GM12878 (cell line): Measurements from ENCODE around the gene BBS12. TPM values are rescaled to one million over a fixed set of nuclear protein-coding genes. Genes with fewer than 3 reads are reported as not detected.

ENCODE experiments used
- ATAC-seq: fragments of 200-7000 bp; cut with Tn5 transposase; 3 replicates; pipeline ENCODE4 v1.9.1; 2020; ENCODE audit warnings: mild to moderate bottlenecking, moderate library complexity
- BruUV-seq: library from RNA; stranded (reverse); fragments of 400-500 nt; replicated peaks from 2 replicates; lab custom pipeline; 2021; lab: Mats Ljungman, UMichigan
- CTCF ChIA-PET: fragments of 300-600 bp; sonication (Branson Sonifier 250); formaldehyde crosslinking; extraction: SDS; loops from one replicate; lab custom pipeline; 2021; ENCODE audit warnings: inconsistent platforms; lab: Yijun Ruan, JAX
- POLR2A ChIA-PET: fragments of 350-600 bp; formaldehyde crosslinking; extraction: SDS; loops from one replicate; lab custom pipeline; 2021; ENCODE audit warnings: inconsistent platforms; lab: Charles Lee
- RAD21 ChIA-PET: fragments of 300-600 bp; sonication (Branson Sonifier 250); formaldehyde crosslinking; loops from one replicate; lab custom pipeline; 2023; ENCODE audit warnings: antibody characterized with exemption; ENCODE audit not compliant: unreplicated experiment; lab: Charles Lee
- SMC1A ChIA-PET: fragments of 300-600 bp; sonication (Branson Sonifier 250); formaldehyde crosslinking; loops from one replicate; lab custom pipeline; 2023; ENCODE audit not compliant: unreplicated experiment, uncharacterized antibody; lab: Charles Lee
- DNase-seq: peaks from one replicate; pipeline ENCODE4 v3.0.0-alpha.2; 2011; ENCODE audit warnings: low read depth, low spot score
- FAIRE-seq: peaks from 3 replicates; lab custom pipeline; 2011; peaks lifted over from hg19 to GRCh38; lab: Jason Lieb, UNC
- H2AFZ ChIP-seq: 2 replicates; pipeline ENCODE4 v1.6.0; 2011; ENCODE audit warnings: low read depth, low read length, control low read depth; ENCODE audit not compliant: control insufficient read depth
- H3K27ac ChIP-seq: 2 replicates; pipeline ENCODE4 v1.5.1; 2011; ENCODE audit warnings: control low read depth; ENCODE audit not compliant: control insufficient read depth, insufficient read depth
- H3K27me3 ChIP-seq, 2 experiments: replicated peaks in 1 of 2; 2 replicates each; pipeline versions ENCODE4 v1.6.0 to v1.6.1; 2011; ENCODE audit warnings: low read length in 1 of 2; ENCODE audit not compliant: control insufficient read depth in 2 of 2, insufficient read depth in 2 of 2
- H3K36me3 ChIP-seq, 2 experiments: 2 replicates each; pipeline ENCODE4 v1.5.1; 2011; ENCODE audit warnings: low read length in 1 of 2; ENCODE audit not compliant: control insufficient read depth in 2 of 2, insufficient read depth in 2 of 2
- H3K4me1 ChIP-seq: 2 replicates; pipeline ENCODE4 v1.6.1; 2011; ENCODE audit warnings: mild to moderate bottlenecking, low read length, moderate library complexity, mixed read lengths; ENCODE audit not compliant: control insufficient read depth, insufficient read depth
- H3K4me2 ChIP-seq: 2 replicates; pipeline ENCODE4 v1.6.0; 2011; ENCODE audit warnings: control low read depth; ENCODE audit not compliant: control insufficient read depth, insufficient read depth
- H3K4me3 ChIP-seq: fragments of 200-600 bp; sonication (generic); 2 replicates; pipeline ENCODE4 v1.5.1; 2016
- H3K79me2 ChIP-seq: 2 replicates; pipeline ENCODE4 v1.6.0; 2011; ENCODE audit warnings: low read length; ENCODE audit not compliant: control insufficient read depth, insufficient read depth
- H3K9ac ChIP-seq: 2 replicates; pipeline ENCODE4 v1.8.0; 2011; ENCODE audit warnings: low read length, control low read depth, mixed read lengths; ENCODE audit not compliant: control insufficient read depth, insufficient read depth
- H3K9me3 ChIP-seq: replicated peaks from 3 replicates; pipeline ENCODE4 v1.5.1; 2011; ENCODE audit warnings: mild to moderate bottlenecking, low read length; ENCODE audit not compliant: control insufficient read depth, insufficient read depth
- H4K20me1 ChIP-seq: 2 replicates; pipeline ENCODE4 v1.6.0; 2011; ENCODE audit not compliant: control insufficient read depth, insufficient read depth
- BACH1 ChIP-seq: fragments of 450-650 bp; IDR thresholded peaks from 2 replicates; pipeline ENCODE4 v1.6.1; 2017; ENCODE audit warnings: mild to moderate bottlenecking, borderline replicate concordance
- CBFB ChIP-seq: IDR thresholded peaks from 2 replicates; pipeline ENCODE4 v1.6.1; 2016; ENCODE audit warnings: antibody characterized with exemption, low read depth
- GATAD2B ChIP-seq: fragments of 450-650 bp; conservative IDR thresholded peaks from 2 replicates; pipeline ENCODE4 v1.6.1; 2017; ENCODE audit warnings: low read depth, mild to moderate bottlenecking, moderate library complexity
- NFIC ChIP-seq: IDR thresholded peaks from 2 replicates; pipeline ENCODE4 v1.6.1; 2012; ENCODE audit warnings: low read depth, mild to moderate bottlenecking, inconsistent platforms, low read length, moderate library complexity
- POLR2A ChIP-seq: IDR thresholded peaks from 2 replicates; pipeline ENCODE4 v1.6.1; 2011; ENCODE audit warnings: low read depth, mild to moderate bottlenecking, low read length
- POLR2AphosphoS5 ChIP-seq: IDR thresholded peaks from 2 replicates; pipeline ENCODE4 v1.6.1; 2011; ENCODE audit warnings: mild to moderate bottlenecking, low read length, inconsistent platforms
- POU2F2 ChIP-seq: IDR thresholded peaks from 3 replicates; pipeline ENCODE4 v1.6.1; 2011; ENCODE audit warnings: low read depth, mild to moderate bottlenecking, low read length, borderline replicate concordance
- STAT3 ChIP-seq: IDR thresholded peaks from 2 replicates; pipeline ENCODE4 v1.6.1; 2011; ENCODE audit warnings: low read depth, low read length, improper control_type of control experiment
- TCF7 ChIP-seq: IDR thresholded peaks from 2 replicates; pipeline ENCODE4 v1.6.1; 2014; ENCODE audit warnings: antibody characterized with exemption, borderline replicate concordance
- WGBS: methylation state at CpG from one replicate; pipeline ENCODE4 v1.1.6; 2016; ENCODE audit warnings: low lambda C conversion rate; ENCODE audit not compliant: insufficient replicate concordance, insufficient coverage; ENCODE audit errors: missing lambda C conversion rate; 5-methylcytosine and 5-hydroxymethylcytosine counted together
- in situ Hi-C: fragments of 300-500 bp; cut with MboI; formaldehyde crosslinking; loops from 9 replicates; pipeline ENCODE4 v1.14.3; 2018; ENCODE audit warnings: mixed read lengths
- intact Hi-C: fragments of 100-400 bp; cut with micrococcal nuclease; formaldehyde crosslinking; loops from one replicate; pipeline ENCODE4 v1.14.2; 2022; ENCODE audit not compliant: unreplicated experiment
- polyA plus RNA-seq, 11 experiments: library from polyadenylated mRNA; depleted of rRNA in 4 of 11; unstranded in 6 of 11; stranded (reverse) in 5 of 11; fragments of >200 nt; fragmentation: Nextera tagmentation in 4 of 11; fragmentation: Illumina TruSeq in 1 of 11; extraction: Ambion mirVana in 4 of 11; extraction: Trizol in 1 of 11; gene quantifications; 1 replicate in 1 of 11; 2 replicates in 10 of 11; pipeline versions ENCODE4 v1.2.1 to v1.2.3, GENCODE V29; 2011 to 2016; ENCODE audit warnings: inconsistent platforms in 2 of 11, missing spikeins in 2 of 11, low read depth in 1 of 11
- total RNA-seq, 4 experiments: library from RNA; depleted of rRNA in 3 of 4; stranded (reverse); fragments of >200 nt in 3 of 4; fragmentation: Illumina TruSeq in 1 of 4; extraction: Trizol in 1 of 4; gene quantifications; 2 replicates each; pipeline versions ENCODE4 v1.2.1 to v1.2.3, GENCODE V29; 2013 to 2021
- TF ChIP-seq, protein P1 (sequence below), 3 experiments: IDR thresholded peaks in 2 of 3; conservative IDR thresholded peaks in 1 of 3; 2 replicates each; pipeline ENCODE4 v1.5.1; 2011; ENCODE audit warnings: low read depth in 3 of 3, low read length in 3 of 3, mild to moderate bottlenecking in 3 of 3, control low read depth in 2 of 3, moderate library complexity in 2 of 3, inconsistent platforms in 1 of 3, mixed read lengths in 1 of 3; ENCODE audit not compliant: control insufficient read depth in 2 of 3, insufficient read depth in 1 of 3; ENCODE audit errors: extremely low read depth in 1 of 3

The BBS12 gene
- total and polyA plus RNA-seq, 10 of the 15 experiments (the other 5 are each of a cell fraction or from before 2014, with no cell fraction given), result 0.15 to 0.63 (median 0.42) TPM

GRCh38 chr4:122722256-122722655 lies 10.2 kb upstream of the BBS12 start:
- Histone ChIP-seq H3K4me1 (no peaks in the 10 kb centered on the region), H2AFZ (no peak overlapping the region), H3K9ac (no peak overlapping the region), H3K4me2 (no peak overlapping the region), H3K4me3 (no peak overlapping the region), H4K20me1 (no peaks in the 10 kb centered on the region), H3K79me2 (no peaks in the 10 kb centered on the region), H3K9me3 (no peaks in the 10 kb centered on the region), H3K27me3 (peaks cover 0 to 2% of the 10 kb centered on the region in 2 experiments; a peak in 1 of 4 replicates), H3K36me3 (no peaks in the 10 kb centered on the region), H3K27ac (no peak overlapping the region)
- FAIRE-seq (no peak), ATAC-seq (no peak), DNase-seq (no peak)
- ChIA-PET RAD21 (no interaction called here), POLR2A (interaction anchor here (2.1 kb wide), 1 partner anchor 11 kb away, joined by 4 read pairs; no protein-coding TSS in a partner anchor), CTCF (interaction anchor here (1.8 kb wide), 1 partner anchor 120 kb away, joined by 9 read pairs; no protein-coding TSS in a partner anchor), SMC1A (no interaction called here)
- intact Hi-C loops (no loop called here), in situ Hi-C loops (no loop called here)
- WGBS, result 9% methylated on average over 1 of the region's 1 CpG
- no TSS peak for BruUV-seq
- no peak for TF ChIP-seq CBFB
- TF ChIP-seq GATAD2B, result no peak
- no peak for TF ChIP-seq POLR2A
- TF ChIP-seq, protein P1, sequence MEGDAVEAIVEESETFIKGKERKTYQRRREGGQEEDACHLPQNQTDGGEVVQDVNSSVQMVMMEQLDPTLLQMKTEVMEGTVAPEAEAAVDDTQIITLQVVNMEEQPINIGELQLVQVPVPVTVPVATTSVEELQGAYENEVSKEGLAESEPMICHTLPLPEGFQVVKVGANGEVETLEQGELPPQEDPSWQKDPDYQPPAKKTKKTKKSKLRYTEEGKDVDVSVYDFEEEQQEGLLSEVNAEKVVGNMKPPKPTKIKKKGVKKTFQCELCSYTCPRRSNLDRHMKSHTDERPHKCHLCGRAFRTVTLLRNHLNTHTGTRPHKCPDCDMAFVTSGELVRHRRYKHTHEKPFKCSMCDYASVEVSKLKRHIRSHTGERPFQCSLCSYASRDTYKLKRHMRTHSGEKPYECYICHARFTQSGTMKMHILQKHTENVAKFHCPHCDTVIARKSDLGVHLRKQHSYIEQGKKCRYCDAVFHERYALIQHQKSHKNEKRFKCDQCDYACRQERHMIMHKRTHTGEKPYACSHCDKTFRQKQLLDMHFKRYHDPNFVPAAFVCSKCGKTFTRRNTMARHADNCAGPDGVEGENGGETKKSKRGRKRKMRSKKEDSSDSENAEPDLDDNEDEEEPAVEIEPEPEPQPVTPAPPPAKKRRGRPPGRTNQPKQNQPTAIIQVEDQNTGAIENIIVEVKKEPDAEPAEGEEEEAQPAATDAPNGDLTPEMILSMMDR (IDR thresholded peaks at IDR 0.05 in 2 of 3, conservative IDR thresholded peaks at IDR 0.05 in 1 of 3; ENCODE audit: control insufficient read depth in 2 of 3, extremely low read depth in 1 of 3, insufficient read depth in 1 of 3, low read depth in 3 of 3, low read length in 3 of 3), result no peak
- TF ChIP-seq NFIC, result no peak
- no peak for TF ChIP-seq POU2F2
- TF ChIP-seq STAT3, result no peak
- TF ChIP-seq POLR2AphosphoS5, result no peak
- TF ChIP-seq TCF7, result no peak
- TF ChIP-seq BACH1, result no peak
